Loucy (cell line): Measurements from ENCODE around the gene KRT2.

ENCODE experiments used
- H2AFZ ChIP-seq: fragments of 200-600 bp; sonication (generic); 2 replicates; pipeline ENCODE4 v1.6.0; 2016; ENCODE audit warnings: antibody characterized with exemption, mild to moderate bottlenecking, low read length, moderate library complexity
- H3F3A ChIP-seq: fragments of 200-600 bp; 2 replicates; pipeline ENCODE4 v1.6.0; 2016; ENCODE audit warnings: antibody characterized with exemption, low read depth, mild to moderate bottlenecking
- H3K27me3 ChIP-seq: fragments of 200-600 bp; sonication (generic); 2 replicates; pipeline ENCODE4 v1.6.1; 2014; ENCODE audit warnings: low read length, mild to moderate bottlenecking; ENCODE audit not compliant: insufficient read depth, poor library complexity, severe bottlenecking
- H3K36me3 ChIP-seq: fragments of 200-600 bp; sonication (generic); 2 replicates; pipeline ENCODE4 v1.6.1; 2016; ENCODE audit warnings: low read length; ENCODE audit not compliant: insufficient read depth
- H3K4me1 ChIP-seq: fragments of 200-600 bp; sonication (generic); 2 replicates; pipeline ENCODE4 v1.5.1; 2014; ENCODE audit warnings: low read length, mild to moderate bottlenecking; ENCODE audit not compliant: insufficient read depth, poor library complexity, severe bottlenecking
- H3K4me2 ChIP-seq: fragments of 200-600 bp; sonication (generic); 2 replicates; pipeline ENCODE4 v1.6.0; 2014; ENCODE audit warnings: antibody characterized with exemption, low read length, low read depth, mild to moderate bottlenecking; ENCODE audit not compliant: poor library complexity, severe bottlenecking
- H3K4me3 ChIP-seq: fragments of 200-600 bp; sonication (generic); 2 replicates; pipeline ENCODE4 v1.5.1; 2014; ENCODE audit warnings: low read length, mild to moderate bottlenecking, mixed read lengths; ENCODE audit not compliant: poor library complexity, severe bottlenecking
- H3K79me2 ChIP-seq: fragments of 200-600 bp; sonication (generic); 2 replicates; pipeline ENCODE4 v1.6.1; 2014; ENCODE audit warnings: low read length; ENCODE audit not compliant: insufficient read depth
- H3K9ac ChIP-seq: fragments of 200-600 bp; sonication (generic); 2 replicates; pipeline ENCODE4 v1.6.0; 2014; ENCODE audit warnings: mild to moderate bottlenecking, low read depth, low read length, moderate library complexity; ENCODE audit not compliant: poor library complexity, severe bottlenecking
- H3K9me2 ChIP-seq: fragments of 200-600 bp; sonication (generic); replicated peaks from 2 replicates; pipeline ENCODE4 v1.6.1; 2016; ENCODE audit warnings: low read depth, low read length, mixed read lengths
- H3K9me3 ChIP-seq: fragments of 200-600 bp; sonication (generic); 2 replicates; pipeline ENCODE4 v1.6.1; 2014; ENCODE audit warnings: mild to moderate bottlenecking, antibody characterized with exemption, low read length, low read depth; ENCODE audit not compliant: insufficient read depth
- H4K20me1 ChIP-seq: fragments of 200-600 bp; sonication (generic); 2 replicates; pipeline ENCODE4 v1.6.0; 2014; ENCODE audit warnings: antibody characterized with exemption, low read length, mild to moderate bottlenecking; ENCODE audit not compliant: insufficient read depth, poor library complexity, severe bottlenecking
- EZH2phosphoT487 ChIP-seq: fragments of 200-600 bp; IDR thresholded peaks from 2 replicates; pipeline ENCODE4 v1.6.1; 2018; ENCODE audit warnings: antibody characterized with exemption, mild to moderate bottlenecking, moderate library complexity, borderline replicate concordance
- TF ChIP-seq, protein P1 (sequence below): fragments of 200-600 bp; sonication (generic); conservative IDR thresholded peaks from 2 replicates; pipeline ENCODE4 v1.5.1; 2014; ENCODE audit warnings: mild to moderate bottlenecking, antibody characterized with exemption, low read length

KRT2 gene

DNA sequence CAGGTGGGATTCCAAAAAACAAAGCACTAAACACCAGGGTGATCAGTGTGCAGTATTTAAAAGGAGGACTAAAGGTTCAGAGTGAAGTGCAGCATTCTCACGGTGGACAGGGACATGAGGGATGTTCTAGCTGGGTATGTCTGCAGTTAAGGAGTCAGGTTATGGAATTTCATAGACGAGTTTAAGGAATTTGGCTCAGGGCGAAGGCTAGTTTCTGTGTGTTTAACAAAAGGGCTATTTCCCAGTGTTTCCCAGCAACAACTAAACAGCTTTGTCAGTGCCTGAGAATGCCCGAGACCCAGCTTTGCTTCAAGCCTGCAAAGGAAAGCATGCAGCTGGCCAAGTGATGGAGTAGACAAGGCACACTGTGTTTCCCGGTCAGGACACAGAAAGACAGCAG lies 21.2 kb upstream of the KRT2 start:
- no peaks in the 10 kb centered on the region for H3K79me2 ChIP-seq
- TF ChIP-seq EZH2phosphoT487, result no peak
- TF ChIP-seq, protein P1, sequence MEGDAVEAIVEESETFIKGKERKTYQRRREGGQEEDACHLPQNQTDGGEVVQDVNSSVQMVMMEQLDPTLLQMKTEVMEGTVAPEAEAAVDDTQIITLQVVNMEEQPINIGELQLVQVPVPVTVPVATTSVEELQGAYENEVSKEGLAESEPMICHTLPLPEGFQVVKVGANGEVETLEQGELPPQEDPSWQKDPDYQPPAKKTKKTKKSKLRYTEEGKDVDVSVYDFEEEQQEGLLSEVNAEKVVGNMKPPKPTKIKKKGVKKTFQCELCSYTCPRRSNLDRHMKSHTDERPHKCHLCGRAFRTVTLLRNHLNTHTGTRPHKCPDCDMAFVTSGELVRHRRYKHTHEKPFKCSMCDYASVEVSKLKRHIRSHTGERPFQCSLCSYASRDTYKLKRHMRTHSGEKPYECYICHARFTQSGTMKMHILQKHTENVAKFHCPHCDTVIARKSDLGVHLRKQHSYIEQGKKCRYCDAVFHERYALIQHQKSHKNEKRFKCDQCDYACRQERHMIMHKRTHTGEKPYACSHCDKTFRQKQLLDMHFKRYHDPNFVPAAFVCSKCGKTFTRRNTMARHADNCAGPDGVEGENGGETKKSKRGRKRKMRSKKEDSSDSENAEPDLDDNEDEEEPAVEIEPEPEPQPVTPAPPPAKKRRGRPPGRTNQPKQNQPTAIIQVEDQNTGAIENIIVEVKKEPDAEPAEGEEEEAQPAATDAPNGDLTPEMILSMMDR, result no peak
- H4K20me1 ChIP-seq, result no peaks in the 10 kb centered on the region

DNA sequence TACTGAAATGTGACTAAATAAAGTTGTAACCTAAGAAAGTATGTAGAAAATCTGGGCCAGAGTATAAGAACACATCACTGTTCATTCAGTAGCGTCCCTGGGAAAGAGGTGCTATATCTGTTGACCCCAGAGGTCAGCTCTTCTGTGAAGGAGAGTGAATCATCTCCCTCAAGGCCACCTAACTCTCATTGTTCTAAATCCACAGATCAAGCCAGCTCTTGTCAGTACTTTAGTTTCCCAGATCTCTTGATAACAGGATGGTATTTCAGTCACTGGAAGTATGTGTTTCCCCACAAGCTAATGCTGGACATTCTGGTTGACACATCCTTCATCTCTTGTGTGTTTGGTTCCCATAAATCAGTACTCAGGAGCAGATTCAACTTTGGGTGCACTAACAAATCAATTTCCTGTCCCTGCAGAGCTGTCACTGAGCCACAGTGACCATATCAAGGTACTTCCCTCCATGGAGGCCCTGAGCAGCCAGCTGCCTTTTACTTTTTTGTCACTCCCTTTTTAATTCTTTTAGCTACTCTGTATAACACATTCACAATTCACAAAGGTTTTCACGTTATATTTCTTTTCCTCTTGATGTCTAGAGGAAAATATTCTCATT lies 20.4 kb upstream of the KRT2 start:
- Histone ChIP-seq H3K9me3 (no peaks in the 10 kb centered on the region), H3K4me1 (peaks cover 15% of the 10 kb centered on the region), H3K27me3 (no peaks in the 10 kb centered on the region), H3K36me3 (no peaks in the 10 kb centered on the region), H2AFZ (no peak overlapping the region), H3K4me3 (no peak overlapping the region), H3F3A (no peaks in the 10 kb centered on the region), H4K20me1 (no peaks in the 10 kb centered on the region), H3K4me2 (no peak overlapping the region), H3K79me2 (no peaks in the 10 kb centered on the region), H3K9ac (no peak overlapping the region), H3K9me2 (no peaks in the 10 kb centered on the region)
- TF ChIP-seq, protein P1, result no peak
- TF ChIP-seq EZH2phosphoT487, result no peak

More for the DNA sequence above, 21.2 kb upstream of the KRT2 start:
- Histone ChIP-seq H3K4me1 (peaks cover 22% of the 10 kb centered on the region), H3K36me3 (no peaks in the 10 kb centered on the region), H3K4me2 (no peak overlapping the region), H2AFZ (no peak overlapping the region), H3K4me3 (no peak overlapping the region), H3F3A (no peaks in the 10 kb centered on the region), H3K27me3 (no peaks in the 10 kb centered on the region), H3K9ac (no peak overlapping the region), H3K9me2 (no peaks in the 10 kb centered on the region), H3K9me3 (no peaks in the 10 kb centered on the region)

DNA sequence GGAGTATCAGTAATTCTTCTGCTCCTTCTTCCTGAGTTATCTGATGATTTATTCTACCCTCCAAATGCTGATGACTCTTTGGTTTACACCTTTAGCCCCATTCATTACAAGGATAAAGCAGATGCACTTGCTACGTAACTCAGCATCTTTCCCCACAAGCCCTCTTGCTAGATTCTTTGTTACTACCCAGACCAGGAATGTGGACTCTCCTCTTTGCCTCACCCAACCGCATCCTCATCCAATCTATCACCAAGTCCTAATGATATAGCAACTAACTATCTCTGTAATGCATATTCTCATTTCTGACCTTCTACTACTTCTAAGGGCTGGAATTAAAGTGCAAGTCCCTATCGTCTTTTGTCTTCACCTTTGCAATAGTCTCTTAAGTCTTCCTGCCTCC lies 18.9 kb upstream of the KRT2 start:
- Histone ChIP-seq H2AFZ (no peak overlapping the region), H3K9ac (no peak overlapping the region), H3K4me1 (peaks cover 7% of the 10 kb centered on the region), H3K79me2 (no peaks in the 10 kb centered on the region), H3K9me3 (no peaks in the 10 kb centered on the region), H3F3A (no peaks in the 10 kb centered on the region), H3K27me3 (no peaks in the 10 kb centered on the region), H3K9me2 (no peaks in the 10 kb centered on the region), H4K20me1 (no peaks in the 10 kb centered on the region), H3K4me2 (no peak overlapping the region), H3K36me3 (no peaks in the 10 kb centered on the region), H3K4me3 (no peak overlapping the region)
- TF ChIP-seq, protein P1, result no peak
- TF ChIP-seq EZH2phosphoT487, result no peak
